Omental fat pad (tissue), 4 donors: ENCODE results near the gene C15orf61. TPM values are rescaled to one million over a fixed set of nuclear protein-coding genes. Genes with fewer than 3 reads are reported as not detected.

ENCODE experiments used
- ATAC-seq: fragments of 150-250 bp; one replicate; pipeline ENCODE4 v1.9.1; 2016; ENCODE audit warnings: mild to moderate bottlenecking, moderate library complexity; ENCODE audit not compliant: low FRiP score
- DNase-seq: peaks from one replicate; pipeline ENCODE4 v3.0.0-alpha.2; 2019; ENCODE audit warnings: low spot score
- total RNA-seq, 4 donors: library from RNA; depleted of rRNA; stranded (reverse); fragments of >200 nt; gene quantifications; one replicate each; pipeline ENCODE4 v1.1.0, GENCODE V29; 2016
- TF ChIP-seq, protein P1 (sequence below), 3 donors: fragments of 450-650 bp; IDR thresholded peaks; one replicate each; pipeline ENCODE4 v1.5.1; 2016 to 2017; ENCODE audit warnings: antibody characterized with exemption in 3 of 3, mild to moderate bottlenecking in 3 of 3, moderate library complexity in 2 of 3

The C15orf61 gene
- total RNA-seq, 4 donors from 2014 or later = 3.8 to 12.1 (median 6.3) TPM

DNA sequence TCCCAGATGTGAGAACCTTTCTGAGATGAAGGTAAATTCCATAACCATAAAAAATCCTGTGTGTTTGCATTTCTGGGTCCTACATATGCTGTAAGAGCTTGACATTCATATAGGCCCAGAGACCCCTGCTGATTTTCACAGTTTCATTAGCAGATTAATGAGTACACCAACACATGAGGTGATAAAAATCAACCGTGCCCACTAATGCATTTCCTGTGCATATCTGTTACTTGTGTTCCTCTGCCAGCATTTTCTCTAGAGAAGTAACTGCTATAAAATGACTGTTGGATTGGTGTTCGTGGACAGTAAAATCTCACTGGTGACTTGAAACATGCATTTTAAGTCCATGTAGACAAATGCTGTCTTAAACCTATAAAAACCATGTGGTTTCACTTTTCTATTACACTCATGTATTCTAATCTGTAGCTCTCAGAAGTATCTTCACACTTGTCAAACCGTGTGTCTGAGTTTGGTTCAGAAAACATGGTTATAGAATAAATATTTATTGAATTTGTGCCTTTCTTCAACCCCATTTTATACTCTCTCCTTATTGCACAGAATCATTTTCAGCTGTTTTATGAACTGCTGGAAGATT, 36.1 kb downstream of the C15orf61 start:
- TF ChIP-seq, protein P1, sequence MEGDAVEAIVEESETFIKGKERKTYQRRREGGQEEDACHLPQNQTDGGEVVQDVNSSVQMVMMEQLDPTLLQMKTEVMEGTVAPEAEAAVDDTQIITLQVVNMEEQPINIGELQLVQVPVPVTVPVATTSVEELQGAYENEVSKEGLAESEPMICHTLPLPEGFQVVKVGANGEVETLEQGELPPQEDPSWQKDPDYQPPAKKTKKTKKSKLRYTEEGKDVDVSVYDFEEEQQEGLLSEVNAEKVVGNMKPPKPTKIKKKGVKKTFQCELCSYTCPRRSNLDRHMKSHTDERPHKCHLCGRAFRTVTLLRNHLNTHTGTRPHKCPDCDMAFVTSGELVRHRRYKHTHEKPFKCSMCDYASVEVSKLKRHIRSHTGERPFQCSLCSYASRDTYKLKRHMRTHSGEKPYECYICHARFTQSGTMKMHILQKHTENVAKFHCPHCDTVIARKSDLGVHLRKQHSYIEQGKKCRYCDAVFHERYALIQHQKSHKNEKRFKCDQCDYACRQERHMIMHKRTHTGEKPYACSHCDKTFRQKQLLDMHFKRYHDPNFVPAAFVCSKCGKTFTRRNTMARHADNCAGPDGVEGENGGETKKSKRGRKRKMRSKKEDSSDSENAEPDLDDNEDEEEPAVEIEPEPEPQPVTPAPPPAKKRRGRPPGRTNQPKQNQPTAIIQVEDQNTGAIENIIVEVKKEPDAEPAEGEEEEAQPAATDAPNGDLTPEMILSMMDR (IDR thresholded peaks at IDR 0.05) = no peak
- no peak for ATAC-seq
- no peak for DNase-seq

DNA sequence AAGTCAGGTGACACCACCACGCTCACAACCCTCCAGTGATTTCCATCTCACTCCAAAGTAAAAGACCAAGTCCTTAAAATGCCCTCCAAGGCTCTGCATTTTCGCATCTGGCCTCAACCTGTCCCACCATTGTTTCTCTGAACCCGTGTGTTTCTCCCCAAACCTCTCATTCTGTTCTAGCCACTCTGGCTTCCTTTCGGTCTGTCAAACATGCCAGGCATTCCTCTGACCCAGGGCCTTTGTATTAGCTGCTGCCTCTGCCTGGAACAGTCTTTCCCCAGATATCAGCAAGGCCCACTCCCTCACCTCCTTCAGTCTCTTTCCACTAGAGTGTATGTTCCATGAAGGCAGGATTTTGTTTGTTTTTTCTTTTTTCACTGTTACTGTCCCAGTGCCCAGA, 37.6 kb downstream of the C15orf61 start:
- no peak for ATAC-seq
- TF ChIP-seq, protein P1 (IDR thresholded peaks at IDR 0.05) = no peak
- no peak for DNase-seq

DNA sequence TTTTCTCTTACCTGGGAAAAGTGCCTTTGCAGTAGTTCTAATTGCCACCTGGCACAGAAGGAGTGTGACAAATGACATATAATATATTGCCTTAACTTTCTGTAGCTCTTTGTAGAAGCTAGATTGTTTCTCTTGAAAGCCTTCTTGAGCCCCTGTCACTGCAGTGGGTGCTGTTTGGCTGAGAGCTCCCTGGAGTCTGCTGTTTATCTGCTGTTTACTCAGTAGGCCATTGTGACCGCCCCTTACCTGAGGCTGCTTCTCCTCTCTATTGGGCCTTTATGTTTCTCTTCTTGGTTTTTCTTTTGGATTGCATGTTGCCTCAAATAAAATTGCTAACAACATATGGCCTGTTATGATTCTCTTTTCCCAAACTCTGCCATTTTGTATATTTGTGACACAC, 38.2 kb downstream of the C15orf61 start:
- no peak for DNase-seq
- no peak for ATAC-seq
- TF ChIP-seq, protein P1 (IDR thresholded peaks at IDR 0.05) = no peak

DNA sequence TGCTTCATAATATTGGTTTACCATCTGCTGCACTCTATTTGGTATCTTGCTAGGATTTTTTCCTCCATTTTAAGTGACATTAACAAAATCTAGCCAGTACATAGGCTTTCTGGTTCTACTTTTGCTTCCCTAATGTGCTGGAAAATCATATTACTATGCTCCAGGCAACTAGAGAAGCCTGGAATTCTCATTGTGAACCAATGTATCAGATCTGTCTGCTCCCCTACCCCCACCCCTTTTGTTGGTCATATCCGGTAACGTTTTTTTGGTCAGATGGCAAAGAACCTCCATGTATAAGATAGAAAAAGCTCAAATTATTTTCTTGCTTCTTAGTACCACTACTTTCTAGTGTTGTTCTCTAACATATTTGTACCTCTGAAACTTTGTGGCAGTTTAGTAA, 38.6 kb downstream of the C15orf61 start:
- TF ChIP-seq, protein P1 (IDR thresholded peaks at IDR 0.05) = no peak
- ATAC-seq (no peak), DNase-seq (no peak)

DNA sequence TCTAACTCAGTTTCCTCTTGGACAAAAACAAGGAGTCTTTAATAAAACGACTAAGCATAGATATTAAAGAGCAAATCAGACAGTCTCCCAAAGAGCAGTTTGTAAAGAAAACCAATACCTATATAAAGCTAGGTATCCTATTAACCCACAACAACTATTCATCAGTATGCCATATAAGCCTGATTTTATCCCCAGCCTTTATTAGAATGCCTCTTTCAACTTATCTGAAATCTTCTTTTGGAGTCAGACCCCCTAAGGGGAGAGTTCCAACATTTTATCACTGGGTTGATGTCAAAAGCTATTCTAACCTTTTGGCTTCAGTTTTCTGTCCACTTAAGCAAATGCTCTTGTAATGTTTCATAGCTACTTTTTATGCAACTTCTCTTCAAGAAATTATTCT, 39.4 kb downstream of the C15orf61 start:
- TF ChIP-seq, protein P1 (IDR thresholded peaks at IDR 0.05) = no peak
- no peak for DNase-seq
- ATAC-seq = no peak

DNA sequence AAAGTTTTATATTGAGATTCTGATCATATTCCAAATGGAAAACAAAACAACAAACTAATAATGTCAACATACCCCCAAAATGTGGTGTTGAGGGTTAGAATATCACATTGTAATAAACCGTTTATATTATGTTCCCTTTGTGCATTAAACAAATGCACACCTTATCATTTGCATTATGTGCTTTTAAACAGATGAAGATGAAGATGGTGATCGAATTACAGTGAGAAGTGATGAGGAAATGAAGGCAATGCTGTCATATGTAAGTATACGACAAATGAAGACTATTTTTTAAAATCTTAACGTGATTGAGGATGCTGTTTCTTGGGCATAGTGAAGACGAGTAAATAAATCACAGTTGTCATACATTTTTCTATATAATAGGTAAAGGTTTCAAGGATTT, 42.2 kb downstream of the C15orf61 start:
- TF ChIP-seq, protein P1 (IDR thresholded peaks at IDR 0.05) = no peak
- no peak for ATAC-seq
- DNase-seq = no peak
